Measurements from ENCODE around the gene LIN7B.

GRCh38 chr19:49114630-49115363 lies 627 bp downstream of the LIN7B start:
- TF ChIP-seq CTCF (conservative IDR thresholded peaks at IDR 0.05; ENCODE audit: low read length) = no peak
- no peak for TF ChIP-seq EZH2phosphoT487 (IDR thresholded peaks at IDR 0.05; ENCODE audit: borderline replicate concordance, low read depth, low read length)
